Heart right ventricle (tissue), 16 donors: ENCODE results near the gene TEDC1. TPM values are rescaled to one million over a fixed set of nuclear protein-coding genes. Genes with fewer than 3 reads are reported as not detected.
A peak's percentile ranks its signal among the peaks of the same experiment; 100 is the strongest.

Source experiments
- ATAC-seq, 8 donors: fragments of 200-7000 bp; cut with Tn5 transposase; one replicate each; pipeline ENCODE4 v1.9.1; 2020; ENCODE audit warnings: mild to moderate bottlenecking in 8 of 8, moderate library complexity in 8 of 8, moderate number of reproducible peaks in 1 of 8
- DNase-seq, 2 donors: peaks; one replicate each; pipeline ENCODE4 v3.0.0-alpha.2; 2020
- H3K27ac ChIP-seq, 10 donors: fragments of 200-600 bp; sonication (generic) in 2 of 10; one replicate each; pipeline versions ENCODE4 v1.5.0 to v1.8.0; 2020 to 2022; ENCODE audit warnings: mild to moderate bottlenecking in 3 of 10
- H3K27me3 ChIP-seq, 7 donors: fragments of 200-600 bp; one replicate each; pipeline ENCODE4 v1.8.0; 2021 to 2022; ENCODE audit warnings: mild to moderate bottlenecking in 2 of 7
- H3K36me3 ChIP-seq, 9 donors: fragments of 200-600 bp; sonication (generic) in 1 of 9; one replicate each; pipeline versions ENCODE4 v1.5.0 to v1.8.0; 2020 to 2022; ENCODE audit warnings: mild to moderate bottlenecking in 2 of 9
- H3K4me1 ChIP-seq, 9 donors: fragments of 200-600 bp; sonication (generic) in 1 of 9; one replicate each; pipeline versions ENCODE4 v1.5.0 to v1.8.0; 2020 to 2022; ENCODE audit warnings: mild to moderate bottlenecking in 4 of 9
- H3K4me3 ChIP-seq, 10 donors: fragments of 200-600 bp; sonication (generic) in 2 of 10; one replicate each; pipeline versions ENCODE4 v1.5.0 to v1.8.0; 2020 to 2022; ENCODE audit warnings: mild to moderate bottlenecking in 7 of 10, moderate library complexity in 2 of 10
- H3K9me3 ChIP-seq, 11 donors: fragments of 200-600 bp in 10 of 11; sonication (generic) in 2 of 11; one replicate each; pipeline versions ENCODE4 v1.5.0 to v1.8.0; 2013 to 2022; ENCODE audit warnings: mild to moderate bottlenecking in 2 of 11, control low read depth in 1 of 11, moderate library complexity in 1 of 11
- CTCF ChIP-seq, 9 donors: fragments of 200-600 bp; sonication (generic) in 2 of 9; IDR thresholded peaks; one replicate each; pipeline versions ENCODE4 v1.5.0 to v1.8.0; 2021 to 2022; ENCODE audit warnings: antibody characterized with exemption in 9 of 9, mild to moderate bottlenecking in 5 of 9, moderate library complexity in 1 of 9
- WGBS, 2 donors: extraction: QIAGEN DNeasy Blood & Tissue Kit; methylation state at CpG; one replicate each; pipeline ENCODE4 v1.1.7; 2013; ENCODE audit warnings: inconsistent platforms in 1 of 2; 5-methylcytosine and 5-hydroxymethylcytosine counted together
- intact Hi-C, 10 donors: fragments of 100-400 bp; cut with DNase I; formaldehyde crosslinking; loops; one replicate each; pipeline versions ENCODE4 v1.11.1 to v1.14.2; 2022
- polyA plus RNA-seq, 2 donors: library from polyadenylated mRNA; stranded (reverse); fragments of 200-250 nt; gene quantifications; one replicate each; pipeline ENCODE4 v1.2.3, GENCODE V29; 2013
- total RNA-seq, 10 donors: library from RNA; stranded (reverse); fragmentation: NEBNext Ultra II Directional in 3 of 10; extraction: Animal tissue kit (Norgen Biotek cat#: 25700) in 3 of 10; gene quantifications; one replicate each; pipeline versions ENCODE4 v1.2.1 to v1.2.4, GENCODE V29; 2021 to 2023
- donor health status: Arrhythmogenic right ventricular cardiomyopathy.
- donor health status: ischemic (EF 13 %, LVEDD 7.1; RV severe dilation, severe dysfunction).
- donor health status: healthy with polysubstance abuse.
- donor health status: DM: no; HTN: yes; CAD: no.
- donor health status: DM: no; HTN: no; CAD: no.
- donor health status: ischemic (EF 25% LVEDD 6.9; RV normal size, moderate dysfunction).
- donor health status: ischemic (EF 25% LVEDD 5.7; RV mildly dilated, moderate dysfunction).
- donor health status: healthy.
- donor health status: DM: yes; HTN: yes; CAD: no.
- donor health status: Ischemic cardiomyopathy.
- donor health status: ischemic (EF 35%, LVEDD 5.7; RV mildly dilated, moderate dysfunction).
- donor health status: nonischemic (EF 11% LVEDD 7.7; RV severe dilation, severe dysfunction).
- donor health status: DM: yes; HTN: yes; CAD: no.
- donor health status: PGD.
- donor health status: ischemic (EF 29% LVEDD 5.4; RV normal size, mild dysfunction).
- donor health status: nonischemic (EF 23%, LVEDD 6.1; RV moderate dilation, normal function).

The TEDC1 gene
- total and polyA plus RNA-seq, 12 donors: 2.3 to 10.0 (median 4.4) TPM

- WGBS, 2 donors: 91 to 94% methylated on average over 18 of the region's 18 CpGs
- no peak for TF ChIP-seq CTCF (IDR thresholded peaks at IDR 0.05)
These were observed 33.0 kb upstream of the TEDC1 start for GRCh38 chr14:105458010-105458409.

DNA sequence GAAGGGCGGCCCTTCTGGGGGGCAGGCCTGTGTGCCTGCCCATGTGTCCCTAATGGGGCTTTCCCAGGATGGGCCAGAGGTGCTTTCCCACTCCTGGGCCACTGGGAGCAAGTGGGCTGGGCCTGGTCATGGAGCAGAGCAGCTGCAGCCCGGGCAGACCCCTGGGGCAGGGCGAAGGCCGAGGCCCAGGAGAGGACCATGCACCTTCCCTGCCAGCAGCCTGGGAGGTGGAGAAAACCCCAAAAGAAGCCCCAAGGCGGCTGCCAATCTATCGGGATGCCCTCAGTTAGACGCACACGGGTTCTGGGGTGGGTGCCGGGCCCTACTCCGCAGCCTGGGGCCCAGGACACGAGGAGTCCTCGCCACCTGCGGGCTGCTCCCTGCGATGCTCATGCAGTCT, 32.5 kb upstream of the TEDC1 start:
- H3K27me3 ChIP-seq: no peaks in the 10 kb centered on the region
- intact Hi-C loops: no loop called here
- no peak overlapping the region for H3K4me3 ChIP-seq
- 88 to 92% methylated on average over 14 of the region's 14 CpGs for WGBS, 2 donors
- peaks cover 0 to 87% (median 35%) of the 10 kb centered on the region in 9 donors for H3K36me3 ChIP-seq
- H3K4me1 ChIP-seq: peaks cover 0 to 12% (median 8%) of the 10 kb centered on the region in 9 donors
- ATAC-seq: no peak
- H3K9me3 ChIP-seq: no peaks in the 10 kb centered on the region
- no peak overlapping the region for H3K27ac ChIP-seq
- TF ChIP-seq CTCF (IDR thresholded peaks at IDR 0.05): no peak
- DNase-seq: peak in 1 of 2 donors; percentile 12

More at GRCh38 chr14:105458010-105458409, 33.0 kb upstream of the TEDC1 start:
- no peak for DNase-seq
- intact Hi-C loops: no loop called here
- Histone ChIP-seq H3K4me1 (peaks cover 0 to 6% (median 2%) of the 10 kb centered on the region in 9 donors), H3K4me3 (no peak overlapping the region), H3K9me3 (no peaks in the 10 kb centered on the region), H3K27me3 (no peaks in the 10 kb centered on the region), H3K36me3 (peaks cover 0 to 87% (median 29%) of the 10 kb centered on the region in 9 donors), H3K27ac (no peak overlapping the region)
- no peak for ATAC-seq

DNA sequence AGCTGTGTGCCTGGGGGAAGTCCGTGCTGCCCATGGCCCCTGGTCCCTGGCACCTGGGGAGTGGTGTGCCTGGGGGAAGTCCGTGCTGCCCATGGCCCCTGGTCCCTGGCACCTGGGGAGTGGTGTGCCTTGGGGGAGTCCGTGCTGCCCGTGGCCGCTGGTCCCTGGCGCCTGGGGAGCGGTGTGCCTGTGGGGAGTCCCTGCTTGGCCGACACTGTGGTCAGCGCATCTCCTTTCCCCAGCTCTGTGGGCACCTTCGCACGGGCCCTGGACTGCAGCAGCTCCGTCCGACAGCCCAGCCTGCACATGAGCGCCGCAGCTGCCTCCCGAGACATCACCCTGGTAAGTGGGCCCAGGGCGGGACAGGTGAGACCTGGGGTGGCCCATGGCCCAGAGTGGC, 30.9 kb upstream of the TEDC1 start:
- H3K9me3 ChIP-seq: no peaks in the 10 kb centered on the region
- peaks cover 0 to 21% (median 9%) of the 10 kb centered on the region in 9 donors for H3K4me1 ChIP-seq
- TF ChIP-seq CTCF (IDR thresholded peaks at IDR 0.05): no peak
- ATAC-seq (no peak), DNase-seq (no peak)
- intact Hi-C loops: no loop called here
- no peak overlapping the region for H3K27ac ChIP-seq
- H3K4me3 ChIP-seq: no peak overlapping the region
- peaks cover 0 to 87% (median 44%) of the 10 kb centered on the region in 9 donors for H3K36me3 ChIP-seq
- 96 to 98% methylated on average over 17 of the region's 17 CpGs for whole genome bisulfite sequencing, 2 donors
- no peaks in the 10 kb centered on the region for H3K27me3 ChIP-seq

- no peak overlapping the region for H3K27ac ChIP-seq
- H3K4me1 ChIP-seq: peaks cover 0 to 26% (median 13%) of the 10 kb centered on the region in 9 donors
- ATAC-seq (no peak), DNase-seq (no peak)
- 95 to 97% methylated on average over 17 of the region's 17 CpGs for WGBS, 2 donors
- H3K27me3 ChIP-seq: no peaks in the 10 kb centered on the region
- H3K36me3 ChIP-seq: peaks cover 0 to 87% (median 44%) of the 10 kb centered on the region in 9 donors
- H3K4me3 ChIP-seq: no peak overlapping the region
- H3K9me3 ChIP-seq: no peaks in the 10 kb centered on the region
- no peak for TF ChIP-seq CTCF (IDR thresholded peaks at IDR 0.05)
- intact Hi-C loops: no loop called here
These were observed 30.4 kb upstream of the TEDC1 start for GRCh38 chr14:105460616-105461015.
